Dedifferentiated amniotic fluid mesenchymal stem cell (primary cell): Measurements from ENCODE around the gene PLAAT2.
"Not testable (repeated sequence)": the region's sequence is repeated elsewhere in the genome, so short reads cannot be mapped to it uniquely, and the experiment has no call there.

Experiments
- DNase-seq: peaks from one replicate; pipeline ENCODE4 v3.0.0-alpha.2; 2016; ENCODE audit errors: extremely low spot score

Gene PLAAT2

DNA sequence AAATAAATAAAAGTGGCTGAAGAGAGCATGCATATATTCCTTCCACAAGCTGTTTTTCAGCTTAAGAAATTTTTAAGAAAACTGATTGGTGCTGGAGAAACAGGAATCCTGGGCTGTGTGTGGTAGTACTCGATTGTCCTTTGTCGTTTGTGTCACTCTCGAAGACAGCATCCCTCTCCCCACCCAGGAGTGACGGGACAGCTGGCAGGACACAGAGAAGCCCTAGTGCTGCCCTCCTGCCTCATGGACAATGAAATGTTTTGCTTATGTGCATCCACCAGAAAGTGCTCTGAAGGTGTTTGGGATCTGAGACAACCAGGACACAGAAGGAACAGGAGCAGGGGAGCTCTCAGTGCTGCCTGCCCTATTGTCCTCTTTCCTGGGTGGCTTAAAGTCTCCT is 13.8 kb downstream of the PLAAT2 start:
- DNase-seq: no peak

DNA sequence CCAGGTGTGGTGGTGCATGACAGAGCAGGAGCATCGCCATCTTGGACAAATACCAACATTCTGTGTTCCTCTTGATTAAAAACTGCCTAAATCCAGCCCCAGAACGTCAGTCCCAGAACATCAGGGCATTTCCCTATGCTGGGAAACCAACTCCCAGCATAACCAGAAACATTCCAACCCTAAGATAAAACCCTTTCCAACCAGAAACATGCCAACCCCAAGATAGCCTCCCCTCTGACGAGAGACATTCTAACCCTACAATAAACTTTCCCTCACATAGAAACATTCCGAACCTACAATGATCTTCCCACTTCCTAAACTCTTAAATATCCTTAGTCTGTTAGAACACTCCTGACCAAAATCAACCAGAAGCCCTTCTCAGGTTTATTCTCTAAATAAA is 15.0 kb downstream of the PLAAT2 start:
- DNase-seq: no peak

- DNase-seq: no peak
Observed at GRCh38 chr11:63547061-63547460, 16.1 kb downstream of the PLAAT2 start.

DNA sequence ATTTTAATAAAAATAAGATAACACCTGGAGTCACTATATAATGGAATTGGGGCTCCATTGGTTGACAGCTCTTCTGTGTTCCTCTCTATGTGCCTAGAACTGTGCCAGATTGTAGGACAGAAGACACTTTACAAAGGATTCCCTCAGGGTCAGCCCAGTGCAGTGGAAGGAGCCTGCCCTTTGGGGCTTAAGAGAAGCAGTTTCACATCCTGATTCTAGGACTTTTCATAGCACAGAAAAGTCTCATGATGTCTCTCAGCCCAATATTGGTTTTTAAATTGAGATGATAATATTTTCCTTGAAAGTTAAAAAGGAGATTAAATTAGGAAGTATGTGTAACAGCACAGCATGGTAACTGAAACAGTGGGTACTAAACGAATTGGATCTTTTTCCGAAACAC is 19.5 kb downstream of the PLAAT2 start:
- no peak for DNase-seq

DNA sequence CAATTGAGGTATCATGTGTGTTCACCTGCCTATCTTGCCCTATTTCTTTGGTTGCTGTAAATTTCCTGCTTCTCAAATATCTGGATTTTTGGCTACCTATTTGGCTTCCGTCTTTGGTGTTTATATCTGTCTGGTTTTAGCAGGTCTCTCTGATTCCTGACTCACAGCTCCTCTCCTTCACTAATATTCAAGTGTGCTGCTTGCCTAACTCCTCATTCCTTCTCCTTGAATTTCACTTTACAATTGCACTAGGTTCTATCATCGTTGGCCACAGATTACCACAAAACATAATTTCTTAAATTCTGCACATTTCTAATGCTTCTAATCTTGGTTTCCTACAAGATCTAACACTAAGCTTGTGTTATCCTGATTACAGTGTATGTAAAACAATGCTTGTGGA is 20.7 kb downstream of the PLAAT2 start:
- DNase-seq: not testable (repeated sequence)

- DNase-seq: peak; percentile 22
Observed at GRCh38 chr11:63537293-63538101, 25.7 kb downstream of the PLAAT2 start.

DNA sequence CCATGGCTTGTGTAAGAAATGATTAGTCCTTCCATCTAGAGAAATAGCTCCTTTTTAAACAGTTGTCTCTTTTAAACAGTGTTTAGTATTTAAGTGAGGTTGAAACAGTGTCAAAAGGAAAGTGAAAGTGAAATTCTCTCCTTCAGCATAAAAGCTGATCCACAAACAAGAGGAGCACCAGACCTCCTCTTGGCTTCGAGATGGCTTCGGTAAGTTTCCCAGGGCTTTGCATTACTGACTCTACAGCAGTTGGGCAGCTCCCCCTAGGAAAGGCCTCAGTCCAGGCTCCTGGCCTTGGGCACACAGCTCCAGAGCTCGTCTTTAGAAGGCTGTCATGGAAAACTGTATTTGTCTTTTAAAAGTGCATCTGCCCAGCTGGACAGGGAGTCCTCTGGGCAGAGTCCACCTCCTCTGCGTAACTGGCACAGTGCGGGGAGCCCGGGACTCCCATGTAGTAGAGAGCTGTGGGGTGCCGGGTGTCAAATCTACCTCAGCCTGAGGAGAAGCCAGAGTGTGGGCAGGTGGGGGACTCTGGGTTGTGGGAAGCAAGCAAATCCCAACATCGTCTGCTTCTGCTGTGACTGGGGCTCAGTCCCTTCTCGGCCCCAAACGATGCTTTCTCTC is 26.4 kb downstream of the PLAAT2 start, which contains the start of gene PLAAT4:
Gene PLAAT4 (plus strand): TSS at position 140 of the 624 bp plus-strand sequence. CDS start 61 bp downstream, at position 201.
- peak; percentile 71 for DNase-seq

DNA sequence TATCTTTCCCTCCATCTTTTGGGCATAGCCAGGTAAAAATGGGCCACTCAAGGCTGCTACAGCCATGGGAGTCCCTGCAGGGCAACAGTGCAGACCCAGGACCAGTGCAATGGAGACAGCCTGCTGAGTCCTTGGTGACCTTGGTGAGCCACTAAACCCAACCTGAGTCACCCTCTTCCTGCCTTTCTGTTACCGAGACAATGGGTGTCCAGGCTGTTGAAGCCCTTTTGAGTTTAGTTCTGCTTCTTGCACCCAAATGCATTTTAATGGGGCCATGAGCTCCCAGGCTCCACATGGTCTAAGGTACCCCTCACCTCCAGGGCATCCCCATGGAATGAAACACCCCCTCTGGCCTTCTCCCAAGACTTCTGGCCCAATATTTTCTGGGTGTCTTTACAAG is 27.4 kb downstream of the PLAAT2 start:
- no peak for DNase-seq

GRCh38 chr11:63534895-63535461 is 28.2 kb downstream of the PLAAT2 start:
- no peak for DNase-seq

- no peak for DNase-seq
Observed at GRCh38 chr11:63534076-63534475, 29.1 kb downstream of the PLAAT2 start.

GRCh38 chr11:63532799-63533475 is 30.2 kb downstream of the PLAAT2 start:
- no peak for DNase-seq

- DNase-seq: no peak
Observed at GRCh38 chr11:63532117-63532516, 31.1 kb downstream of the PLAAT2 start.

- DNase-seq: not testable (repeated sequence)
Observed at GRCh38 chr11:63531074-63531792, 31.9 kb downstream of the PLAAT2 start.

DNA sequence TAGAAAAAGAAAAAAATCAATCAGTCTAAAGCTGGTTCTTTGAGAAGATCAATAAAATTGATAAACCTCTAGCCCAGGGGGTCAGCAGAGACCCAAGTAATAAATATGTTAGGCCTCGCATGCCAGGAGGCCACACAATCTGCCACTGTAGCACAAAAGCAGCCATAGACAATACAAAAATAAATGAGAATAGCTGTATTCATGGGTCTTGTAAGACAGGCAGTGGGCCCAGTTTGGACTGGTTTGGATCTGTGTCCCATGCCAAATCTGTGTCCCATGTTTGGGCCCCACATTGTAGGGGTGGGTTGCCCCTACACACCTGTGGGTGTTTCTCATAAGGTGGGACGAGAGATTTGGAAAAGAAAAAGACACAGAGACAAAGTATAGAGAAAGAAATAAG is 33.2 kb downstream of the PLAAT2 start:
- DNase-seq: no peak

- not testable (repeated sequence) for DNase-seq
Observed at GRCh38 chr11:63529373-63529772, 33.8 kb downstream of the PLAAT2 start.

DNA sequence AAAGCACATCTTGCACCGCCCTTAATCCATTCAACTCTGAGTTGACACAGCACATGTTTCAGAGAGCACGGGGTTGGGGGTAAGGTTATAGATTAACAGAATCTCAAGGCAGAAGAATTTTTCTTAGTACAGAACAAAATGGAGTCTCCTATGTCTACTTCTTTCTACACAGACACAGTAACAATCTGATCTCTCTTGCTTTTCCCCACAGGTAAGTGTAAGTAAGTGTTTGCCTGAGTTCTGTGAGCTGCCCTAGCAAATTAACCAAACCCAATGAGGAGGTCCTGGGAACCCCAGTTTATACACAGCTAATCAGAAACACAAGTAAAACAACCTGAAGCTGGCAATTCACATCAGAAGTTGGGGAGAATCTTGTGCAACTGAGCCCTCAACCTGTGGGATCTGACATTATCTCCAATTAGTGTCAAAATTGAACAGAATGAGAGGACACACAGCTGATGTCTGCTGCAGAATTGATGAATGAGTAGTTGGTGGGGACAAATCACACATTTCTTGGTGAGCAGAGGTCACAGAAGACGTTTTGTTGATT is 34.4 kb downstream of the PLAAT2 start:
- DNase-seq: not testable (repeated sequence)

DNA sequence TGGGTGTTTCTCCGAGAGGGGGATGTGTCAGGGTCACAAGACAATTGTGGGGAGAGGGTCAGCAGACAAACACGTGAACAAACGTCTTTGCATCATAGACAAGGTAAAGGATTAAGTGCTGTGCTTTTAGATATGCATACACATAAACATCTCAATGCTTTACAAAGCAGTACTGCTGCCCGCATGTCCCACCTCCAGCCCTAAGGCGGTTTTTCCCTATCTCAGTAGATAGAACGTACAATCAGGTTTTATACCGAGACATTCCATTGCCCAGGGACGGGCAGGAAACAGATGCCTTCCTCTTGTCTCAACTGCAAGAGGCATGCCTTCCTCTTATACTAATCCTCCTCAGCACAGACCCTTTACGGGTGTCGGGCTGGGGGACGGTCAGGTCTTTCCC is 35.0 kb downstream of the PLAAT2 start:
- DNase-seq: not testable (repeated sequence)

GRCh38 chr11:63527667-63528066 is 35.5 kb downstream of the PLAAT2 start:
- no peak for DNase-seq

DNA sequence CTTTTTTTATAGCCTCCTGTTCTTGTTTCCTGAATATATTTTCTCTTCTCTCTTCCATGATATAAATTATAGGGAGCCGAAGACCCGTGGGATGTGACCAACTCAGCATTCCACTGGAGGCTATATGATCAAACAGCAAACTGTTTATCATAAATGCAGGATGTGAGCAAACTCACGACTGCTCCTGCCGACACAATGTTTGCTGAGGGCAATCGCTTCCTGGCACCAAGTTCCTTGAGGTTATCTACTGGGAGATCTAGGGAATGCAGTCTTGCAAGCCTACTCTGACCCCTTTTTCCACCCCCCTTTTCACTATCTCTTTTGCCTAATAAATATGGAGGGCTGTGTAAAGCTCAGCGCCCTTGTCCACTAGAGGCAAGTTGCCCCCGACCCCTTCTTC is 40.0 kb downstream of the PLAAT2 start:
- DNase-seq: no peak

GRCh38 chr11:63521896-63522295 is 41.3 kb downstream of the PLAAT2 start:
- DNase-seq: no peak

DNA sequence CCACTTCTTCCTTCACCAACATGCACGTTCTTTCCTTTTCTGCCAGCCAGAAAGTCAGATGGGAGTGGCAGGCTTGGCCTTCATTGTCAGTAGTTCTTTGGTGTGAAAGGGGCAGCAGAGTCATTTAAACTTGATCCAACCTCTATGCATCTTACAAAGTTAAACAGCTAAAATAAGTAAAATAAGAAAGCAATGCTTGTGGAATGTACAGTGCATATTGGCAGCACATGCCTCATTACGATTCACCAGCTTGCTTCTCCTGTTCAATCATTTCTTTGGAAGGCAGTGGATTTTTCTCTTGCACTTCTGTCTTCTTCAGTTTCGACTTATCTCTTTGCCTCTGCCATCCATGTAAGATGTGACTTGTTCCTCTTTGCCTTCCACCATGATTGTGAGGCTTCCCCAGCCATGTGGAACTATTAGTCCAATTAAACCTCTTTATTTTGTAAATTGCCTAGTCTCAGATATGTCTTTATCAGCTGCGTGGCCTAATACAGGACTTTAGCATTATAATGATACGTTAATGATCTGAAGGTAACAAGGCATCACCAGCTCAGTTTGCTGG is 42.5 kb downstream of the PLAAT2 start:
- DNase-seq: no peak
